Fibroblast of lung (primary cell): ENCODE data around the gene PSAP.

ENCODE experiments used
- EZH2 ChIP-seq: IDR thresholded peaks from 2 replicates; pipeline ENCODE4 v1.5.1; 2012; ENCODE audit warnings: low read length, control low read depth, mild to moderate bottlenecking; ENCODE audit errors: missing control alignments
- TF ChIP-seq, protein P1 (sequence below), 2 donors: IDR thresholded peaks in 1 of 2; conservative IDR thresholded peaks in 1 of 2; 1 replicate in 1 of 2; 2 replicates in 1 of 2; pipeline ENCODE4 v1.5.1; 2011 to 2012; ENCODE audit warnings: low read length in 2 of 2, control low read depth in 1 of 2, inconsistent platforms in 1 of 2, low read depth in 1 of 2, mild to moderate bottlenecking in 1 of 2

DNA sequence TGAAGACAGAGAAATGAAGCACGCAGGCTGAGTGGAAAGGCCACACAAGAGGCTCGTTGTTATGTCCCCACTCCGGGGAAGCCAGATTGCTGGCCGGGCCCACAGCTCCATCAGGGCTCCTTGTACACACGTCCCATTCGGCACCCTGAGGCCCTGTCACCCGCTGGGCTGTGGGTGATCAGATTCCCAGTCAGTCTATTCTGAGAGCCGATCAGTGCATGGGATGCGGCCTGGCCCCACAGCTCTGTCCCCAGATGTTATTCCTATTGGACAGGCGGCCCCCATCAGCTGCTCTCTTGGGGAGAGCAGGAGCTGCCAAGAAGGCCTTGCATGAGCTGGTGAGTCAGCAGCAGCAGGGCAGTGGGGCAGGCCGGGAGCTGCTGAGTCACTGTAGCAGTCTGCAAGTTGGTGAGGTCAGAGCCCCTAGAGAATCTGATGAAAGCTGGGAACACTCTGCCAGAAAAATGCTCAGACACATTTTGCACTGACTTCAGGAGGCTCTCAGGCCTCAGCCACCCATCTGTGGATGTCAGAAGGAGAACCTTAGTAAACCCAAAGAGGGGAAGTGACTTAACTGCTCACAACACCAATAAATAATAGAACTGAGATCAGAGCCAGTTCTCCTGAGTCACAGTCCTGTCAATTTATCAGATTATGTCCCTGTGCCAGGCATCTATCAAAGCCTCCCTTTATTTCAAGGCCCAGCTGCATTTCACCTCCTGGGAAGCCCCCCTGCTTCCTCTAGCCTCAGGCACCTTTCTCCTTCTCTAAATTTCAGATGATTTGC lies 9.4 kb upstream of the PSAP start:
- TF ChIP-seq EZH2 = no peak
- TF ChIP-seq, protein P1, sequence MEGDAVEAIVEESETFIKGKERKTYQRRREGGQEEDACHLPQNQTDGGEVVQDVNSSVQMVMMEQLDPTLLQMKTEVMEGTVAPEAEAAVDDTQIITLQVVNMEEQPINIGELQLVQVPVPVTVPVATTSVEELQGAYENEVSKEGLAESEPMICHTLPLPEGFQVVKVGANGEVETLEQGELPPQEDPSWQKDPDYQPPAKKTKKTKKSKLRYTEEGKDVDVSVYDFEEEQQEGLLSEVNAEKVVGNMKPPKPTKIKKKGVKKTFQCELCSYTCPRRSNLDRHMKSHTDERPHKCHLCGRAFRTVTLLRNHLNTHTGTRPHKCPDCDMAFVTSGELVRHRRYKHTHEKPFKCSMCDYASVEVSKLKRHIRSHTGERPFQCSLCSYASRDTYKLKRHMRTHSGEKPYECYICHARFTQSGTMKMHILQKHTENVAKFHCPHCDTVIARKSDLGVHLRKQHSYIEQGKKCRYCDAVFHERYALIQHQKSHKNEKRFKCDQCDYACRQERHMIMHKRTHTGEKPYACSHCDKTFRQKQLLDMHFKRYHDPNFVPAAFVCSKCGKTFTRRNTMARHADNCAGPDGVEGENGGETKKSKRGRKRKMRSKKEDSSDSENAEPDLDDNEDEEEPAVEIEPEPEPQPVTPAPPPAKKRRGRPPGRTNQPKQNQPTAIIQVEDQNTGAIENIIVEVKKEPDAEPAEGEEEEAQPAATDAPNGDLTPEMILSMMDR (conservative IDR thresholded peaks at IDR 0.05 in 1 of 2, IDR thresholded peaks at IDR 0.05 in 1 of 2; ENCODE audit: low read depth in 1 of 2, low read length in 2 of 2) = no peak
